Measurements from ENCODE around the gene HOMER3. TPM values are rescaled to one million over a fixed set of nuclear protein-coding genes. Genes with fewer than 3 reads are reported as not detected.

Gene HOMER3
- total RNA-seq, 4 donors from 2014 or later = 10.7 to 29.5 (median 18.6) TPM

DNA sequence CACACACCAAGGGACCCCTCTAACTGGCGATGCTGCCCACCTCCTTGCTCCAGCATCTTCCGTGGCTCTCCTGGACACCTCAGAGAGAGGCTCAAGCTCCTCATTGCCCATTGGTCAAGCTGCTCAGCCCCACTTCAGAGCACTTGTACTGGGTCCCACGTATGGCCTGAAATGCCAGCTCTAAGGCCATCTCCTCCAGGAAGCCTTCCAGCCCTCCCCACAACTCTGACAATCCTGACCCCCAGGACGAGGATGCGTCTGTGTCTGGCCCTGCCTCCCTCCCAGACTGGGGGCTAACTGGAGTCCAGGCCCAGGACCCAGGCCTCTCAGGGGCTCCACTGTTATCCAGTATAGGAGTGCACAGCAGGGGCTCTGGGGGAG lies 7.9 kb upstream of the HOMER3 start:
- intact Hi-C loops (cut with DNase I) = no loop called here
- no peaks in the 10 kb centered on the region for H3K36me3 ChIP-seq
- H3K4me3 ChIP-seq = no peak overlapping the region
- no peak overlapping the region for H3K27ac ChIP-seq
- 63 to 80% methylated on average over 1 to 2 of the region's 5 CpGs for WGBS, 2 donors
- DNase-seq = no peak
- H3K9me3 ChIP-seq = no peaks in the 10 kb centered on the region
- TF ChIP-seq, protein P1, sequence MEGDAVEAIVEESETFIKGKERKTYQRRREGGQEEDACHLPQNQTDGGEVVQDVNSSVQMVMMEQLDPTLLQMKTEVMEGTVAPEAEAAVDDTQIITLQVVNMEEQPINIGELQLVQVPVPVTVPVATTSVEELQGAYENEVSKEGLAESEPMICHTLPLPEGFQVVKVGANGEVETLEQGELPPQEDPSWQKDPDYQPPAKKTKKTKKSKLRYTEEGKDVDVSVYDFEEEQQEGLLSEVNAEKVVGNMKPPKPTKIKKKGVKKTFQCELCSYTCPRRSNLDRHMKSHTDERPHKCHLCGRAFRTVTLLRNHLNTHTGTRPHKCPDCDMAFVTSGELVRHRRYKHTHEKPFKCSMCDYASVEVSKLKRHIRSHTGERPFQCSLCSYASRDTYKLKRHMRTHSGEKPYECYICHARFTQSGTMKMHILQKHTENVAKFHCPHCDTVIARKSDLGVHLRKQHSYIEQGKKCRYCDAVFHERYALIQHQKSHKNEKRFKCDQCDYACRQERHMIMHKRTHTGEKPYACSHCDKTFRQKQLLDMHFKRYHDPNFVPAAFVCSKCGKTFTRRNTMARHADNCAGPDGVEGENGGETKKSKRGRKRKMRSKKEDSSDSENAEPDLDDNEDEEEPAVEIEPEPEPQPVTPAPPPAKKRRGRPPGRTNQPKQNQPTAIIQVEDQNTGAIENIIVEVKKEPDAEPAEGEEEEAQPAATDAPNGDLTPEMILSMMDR (IDR thresholded peaks at IDR 0.05) = no peak
- TF ChIP-seq POLR2A (IDR thresholded peaks at IDR 0.05) = no peak
- peaks cover 0 to 42% (median 0%) of the 10 kb centered on the region in 4 donors for H3K27me3 ChIP-seq
- peaks cover 0 to 19% (median 6%) of the 10 kb centered on the region in 3 donors for H3K4me1 ChIP-seq

DNA sequence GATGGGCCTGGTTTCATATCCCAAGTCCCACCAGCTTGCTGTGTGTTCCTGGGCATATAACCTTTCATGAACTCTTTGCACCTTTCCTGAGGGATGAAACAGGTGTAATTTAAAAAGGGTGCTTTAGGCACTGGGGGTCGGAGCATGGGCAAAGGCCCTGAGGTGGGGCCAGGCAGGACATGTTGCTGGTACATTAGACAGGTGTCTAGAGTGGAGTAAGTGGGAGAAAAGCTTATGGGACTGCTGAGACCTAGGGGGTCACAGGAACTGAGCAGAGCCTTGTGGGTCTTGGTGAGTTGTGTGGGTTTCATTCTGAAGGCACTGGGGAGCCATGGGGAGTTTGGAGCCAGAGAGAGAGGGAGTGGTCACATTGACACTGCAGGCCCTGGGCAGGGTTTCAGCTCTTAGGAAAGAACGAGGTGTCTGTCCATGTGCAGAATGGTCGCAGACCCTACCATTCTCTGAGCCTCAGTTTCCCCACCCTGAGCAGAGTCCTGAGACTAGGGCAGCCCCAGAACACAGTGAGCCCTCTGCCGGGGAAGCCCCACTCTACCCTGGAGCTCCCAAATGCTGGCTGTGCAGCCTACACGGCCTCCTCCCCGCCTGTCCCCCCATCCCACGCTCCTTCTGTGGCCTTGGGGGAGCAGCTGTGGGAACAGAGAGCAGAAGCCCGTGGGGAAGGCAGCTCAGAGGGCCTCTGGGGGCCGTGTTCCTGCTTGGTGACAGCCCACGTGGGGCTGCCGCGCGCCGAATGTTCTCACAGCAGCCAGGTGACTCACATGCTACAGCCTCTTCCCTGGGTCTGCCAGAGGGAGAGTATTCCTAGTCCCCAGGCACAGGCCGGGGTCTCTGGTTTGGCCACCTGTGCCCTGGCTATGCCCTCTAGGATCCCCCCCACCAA lies 7.3 kb upstream of the HOMER3 start:
- H3K36me3 ChIP-seq = no peaks in the 10 kb centered on the region
- H3K27me3 ChIP-seq = peaks cover 0 to 37% (median 0%) of the 10 kb centered on the region in 4 donors
- no peak for TF ChIP-seq POLR2A (IDR thresholded peaks at IDR 0.05)
- TF ChIP-seq, protein P1 (IDR thresholded peaks at IDR 0.05) = no peak
- intact Hi-C loops (cut with DNase I) = no loop called here
- WGBS, 2 donors = 65 to 91% methylated on average over 5 to 8 of the region's 15 CpGs
- H3K27ac ChIP-seq = no peak overlapping the region
- no peaks in the 10 kb centered on the region for H3K9me3 ChIP-seq
- H3K4me1 ChIP-seq = peaks cover 0 to 19% (median 6%) of the 10 kb centered on the region in 3 donors
- no peak overlapping the region for H3K4me3 ChIP-seq
- DNase-seq = no peak

DNA sequence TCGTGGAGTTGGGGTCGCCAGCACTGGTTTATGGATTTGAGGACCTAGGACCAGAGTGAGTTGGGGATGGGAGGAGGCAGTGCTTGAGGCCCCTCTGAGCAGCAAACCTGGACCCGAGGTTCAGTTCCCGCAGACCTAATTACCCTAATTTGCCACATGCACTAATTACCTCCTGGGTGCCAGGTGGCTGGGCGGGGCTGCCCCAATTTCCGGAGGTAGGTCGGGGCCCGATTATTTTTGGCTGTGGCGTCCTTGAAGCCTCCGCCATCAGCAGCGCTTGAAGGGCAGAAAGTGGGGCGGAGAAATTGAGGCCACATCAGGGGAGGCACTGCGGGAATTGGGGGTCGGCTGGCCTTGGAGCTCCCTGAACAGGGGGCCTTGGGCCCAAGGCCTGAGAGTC lies 5.9 kb upstream of the HOMER3 start:
- no peaks in the 10 kb centered on the region for H3K9me3 ChIP-seq
- whole genome bisulfite sequencing, 2 donors = 72 to 93% methylated on average over 3 to 12 of the region's 14 CpGs
- DNase-seq = no peak
- TF ChIP-seq, protein P1 (IDR thresholded peaks at IDR 0.05) = no peak
- no peak for TF ChIP-seq POLR2A (IDR thresholded peaks at IDR 0.05)
- peaks cover 0 to 5% (median 0%) of the 10 kb centered on the region in 3 donors for H3K4me1 ChIP-seq
- H3K36me3 ChIP-seq = no peaks in the 10 kb centered on the region
- intact Hi-C loops (cut with DNase I) = no loop called here
- H3K27me3 ChIP-seq = peaks cover 0 to 41% (median 0%) of the 10 kb centered on the region in 4 donors
- H3K4me3 ChIP-seq = no peak overlapping the region
- H3K27ac ChIP-seq = no peak overlapping the region

DNA sequence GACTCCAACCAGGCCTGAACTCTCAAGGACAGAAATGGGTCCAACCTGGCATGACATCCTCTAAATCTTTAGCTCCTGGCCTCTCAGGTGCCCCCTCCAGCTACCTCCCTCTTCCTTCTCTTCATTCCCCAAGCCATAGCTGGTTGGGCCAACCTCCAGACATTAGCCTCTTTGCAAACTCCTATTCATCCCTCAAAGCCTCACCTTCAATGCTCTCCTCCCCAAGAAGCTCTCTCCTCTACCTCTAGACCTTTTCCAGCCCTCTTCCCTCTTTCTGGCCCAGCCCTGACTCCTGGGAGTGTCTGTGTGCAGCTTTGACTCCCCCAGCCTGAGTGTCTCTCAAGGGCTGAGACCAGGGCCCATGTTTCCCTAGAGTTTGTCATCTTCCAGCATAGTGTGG lies 5.3 kb upstream of the HOMER3 start:
- Histone ChIP-seq H3K27me3 (peaks cover 0 to 46% (median 0%) of the 10 kb centered on the region in 4 donors), H3K9me3 (no peaks in the 10 kb centered on the region), H3K36me3 (no peaks in the 10 kb centered on the region), H3K4me3 (no peak overlapping the region), H3K27ac (no peak overlapping the region), H3K4me1 (peaks cover 0 to 5% (median 3%) of the 10 kb centered on the region in 3 donors)
- intact Hi-C loops (cut with DNase I) = no loop called here
- DNase-seq = no peak
- TF ChIP-seq, protein P1 (IDR thresholded peaks at IDR 0.05) = no peak

DNA sequence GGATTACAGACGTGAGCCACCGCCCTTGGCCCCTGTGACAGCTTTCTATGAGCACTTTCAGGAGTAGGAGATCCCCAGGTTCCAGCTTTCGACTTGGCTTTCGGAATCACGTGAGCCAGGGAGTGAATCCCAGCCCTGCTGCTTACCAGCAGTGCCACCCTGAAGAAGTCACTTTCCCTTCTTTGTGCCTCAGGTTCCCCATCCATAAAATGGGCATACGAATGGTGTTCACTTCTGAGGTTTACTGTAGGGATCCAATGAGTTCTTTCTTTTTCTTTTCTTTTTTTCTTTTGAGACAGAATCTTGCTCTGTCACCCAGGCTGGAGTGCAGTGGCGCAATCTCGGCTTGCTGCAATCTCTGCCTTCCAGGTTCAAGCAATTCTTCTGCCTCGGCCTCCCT lies 4.3 kb upstream of the HOMER3 start:
- H3K4me3 ChIP-seq = no peak overlapping the region
- intact Hi-C loops (cut with DNase I) = no loop called here
- H3K27me3 ChIP-seq = peaks cover 0 to 52% (median 0%) of the 10 kb centered on the region in 4 donors
- DNase-seq = no peak
- peaks cover 5 to 12% (median 5%) of the 10 kb centered on the region in 3 donors for H3K4me1 ChIP-seq
- no peak overlapping the region for H3K27ac ChIP-seq
- 92% methylated on average over 9 of the region's 9 CpGs for WGBS, 2 donors
- no peaks in the 10 kb centered on the region for H3K9me3 ChIP-seq
- TF ChIP-seq, protein P1 (IDR thresholded peaks at IDR 0.05) = no peak
- no peak for TF ChIP-seq POLR2A (IDR thresholded peaks at IDR 0.05)
- no peaks in the 10 kb centered on the region for H3K36me3 ChIP-seq

Measured in esophagus squamous epithelium (tissue), 5 donors.